LHCN-M2 (cell line): ENCODE measurements around the gene HEBP1. TPM values are rescaled to one million over a fixed set of nuclear protein-coding genes. Genes with fewer than 3 reads are reported as not detected.
A peak's percentile ranks its signal among the peaks of the same experiment; 100 is the strongest.

Source experiments
- DNase-seq: peaks from one replicate; pipeline ENCODE4 v3.0.0-alpha.2; 2012; ENCODE audit warnings: low read depth
- total RNA-seq: library from RNA; depleted of rRNA; stranded (reverse); fragments of >200 nt; gene quantifications from 2 replicates; pipeline ENCODE4 v1.2.3, GENCODE V29; 2014

Gene HEBP1
- total RNA-seq, 1 experiment from 2014 or later: 7.7 TPM

- DNase-seq: no peak
Measured at GRCh38 chr12:12990700-12991468, 9.2 kb downstream of the HEBP1 start.

GRCh38 chr12:12987421-12987820 lies 12.6 kb downstream of the HEBP1 start:
- DNase-seq: no peak

- no peak for DNase-seq
Measured at GRCh38 chr12:12986775-12987331, 13.2 kb downstream of the HEBP1 start.

GRCh38 chr12:12985817-12986408 lies 14.2 kb downstream of the HEBP1 start:
- no peak for DNase-seq

GRCh38 chr12:12984149-12984548 lies 15.9 kb downstream of the HEBP1 start:
- no peak for DNase-seq

- DNase-seq: peak; percentile 61
Measured at GRCh38 chr12:12983420-12984035, 16.5 kb downstream of the HEBP1 start.

- DNase-seq: no peak
Measured at GRCh38 chr12:12982331-12982730, 17.7 kb downstream of the HEBP1 start.

- DNase-seq: peak; percentile 88
Measured at GRCh38 chr12:12979731-12980259, 20.3 kb downstream of the HEBP1 start.

- no peak for DNase-seq
Measured at GRCh38 chr12:12979126-12979525, 20.9 kb downstream of the HEBP1 start.

- DNase-seq: no peak
Measured at GRCh38 chr12:12977231-12977630, 22.8 kb downstream of the HEBP1 start.

GRCh38 chr12:12976366-12976765 lies 23.7 kb downstream of the HEBP1 start:
- peak; percentile 89 for DNase-seq

- DNase-seq: peak; percentile 40
Measured at GRCh38 chr12:12975322-12976077, 24.6 kb downstream of the HEBP1 start.

- no peak for DNase-seq
Measured at GRCh38 chr12:12974211-12974610, 25.9 kb downstream of the HEBP1 start.

GRCh38 chr12:12973019-12973418 lies 27.0 kb downstream of the HEBP1 start:
- DNase-seq: no peak

GRCh38 chr12:12965836-12966235 lies 34.2 kb downstream of the HEBP1 start:
- no peak for DNase-seq

- DNase-seq: no peak
Measured at GRCh38 chr12:12964255-12964654, 35.8 kb downstream of the HEBP1 start.

GRCh38 chr12:12960639-12961209 lies 39.3 kb downstream of the HEBP1 start:
- DNase-seq: no peak

- DNase-seq: no peak
Measured at GRCh38 chr12:12958886-12959285, 41.2 kb downstream of the HEBP1 start.

GRCh38 chr12:12954878-12955625 lies 45.0 kb downstream of the HEBP1 start:
- DNase-seq: no peak

GRCh38 chr12:12954356-12954755 lies 45.7 kb downstream of the HEBP1 start:
- DNase-seq: no peak
